HCT116 (cell line): Measurements from ENCODE around the gene RBM20. TPM values are rescaled to one million over a fixed set of nuclear protein-coding genes. Genes with fewer than 3 reads are reported as not detected.
"Not testable (repeated sequence)": the region's sequence is repeated elsewhere in the genome, so short reads cannot be mapped to it uniquely, and the experiment has no call there.

Source experiments
- ATAC-seq: fragments of 200-7000 bp; cut with Tn5 transposase; 2 replicates; pipeline ENCODE4 v1.9.1; 2020; ENCODE audit warnings: mild to moderate bottlenecking, moderate library complexity
- BruUV-seq: library from RNA; stranded (reverse); fragments of 400-500 nt; replicated peaks from 2 replicates; lab custom pipeline; 2021; lab: Mats Ljungman, UMichigan
- CTCF ChIA-PET: fragments of 300-600 bp; sonication (Branson Sonifier 250); formaldehyde crosslinking; loops from one replicate; lab custom pipeline; 2021; ENCODE audit warnings: antibody characterized with exemption; lab: Charles Lee
- POLR2A ChIA-PET: fragments of 300-600, 350-600 bp; sonication (Branson Sonifier 250); formaldehyde crosslinking; loops from one replicate; lab custom pipeline; 2021; ENCODE audit warnings: antibody characterized with exemption; lab: Charles Lee
- RAD21 ChIA-PET, 2 experiments: fragments of 300-600 bp; sonication (Branson Sonifier 250); formaldehyde crosslinking; loops; one replicate each; lab custom pipeline; 2023; ENCODE audit warnings: low total read pairs in 2 of 2; ENCODE audit not compliant: uncharacterized antibody in 2 of 2, unreplicated experiment in 2 of 2, low non-redundant PET in 1 of 2; lab: Charles Lee
- DNase-seq: peaks from one replicate; pipeline ENCODE4 v3.0.0-alpha.2; 2010; ENCODE audit warnings: low read depth, low spot score
- H2AFZ ChIP-seq: fragments of 200-600 bp; shearing (Covaris generic), sonication (generic); 2 replicates; pipeline ENCODE4 v1.6.1; 2017; ENCODE audit warnings: low read depth, mixed run types, mixed read lengths, antibody characterized with exemption, low read length; ENCODE audit not compliant: poor library complexity, severe bottlenecking
- H3K27ac ChIP-seq: 2 replicates; pipeline ENCODE4 v1.5.1; 2012; ENCODE audit warnings: low read depth, low read length
- H3K27me3 ChIP-seq: fragments of 200-600 bp; sonication (generic); 2 replicates; pipeline ENCODE4 v1.6.1; 2016; ENCODE audit warnings: mixed run types, low read length, mixed read lengths; ENCODE audit not compliant: insufficient read depth
- H3K36me3 ChIP-seq, 2 experiments: fragments of 200-500 bp in 1 of 2; fragments of 200-600 bp in 1 of 2; sonication (Bioruptor generic) in 1 of 2; sonication (generic) in 1 of 2; 2 replicates each; pipeline versions ENCODE4 v1.5.1 to v1.6.1; 2014 to 2016; ENCODE audit warnings: low read length in 2 of 2, inconsistent platforms in 1 of 2, mixed read lengths in 1 of 2, mixed run types in 1 of 2; ENCODE audit not compliant: insufficient read depth in 2 of 2, control insufficient read depth in 1 of 2
- H3K4me1 ChIP-seq, 2 experiments: fragments of 200-600 bp in 1 of 2; sonication (generic) in 1 of 2; 2 replicates each; pipeline versions ENCODE4 v1.5.1 to v1.6.1; 2012 to 2017; ENCODE audit warnings: low read length in 2 of 2, inconsistent platforms in 1 of 2, mild to moderate bottlenecking in 1 of 2, mixed read lengths in 1 of 2, mixed run types in 1 of 2, moderate library complexity in 1 of 2; ENCODE audit not compliant: insufficient read depth in 2 of 2, control insufficient read depth in 1 of 2
- H3K4me2 ChIP-seq: fragments of 200-600 bp; sonication (generic); 2 replicates; pipeline ENCODE4 v1.6.1; 2017; ENCODE audit warnings: mixed run types, low read length, mixed read lengths
- H3K4me3 ChIP-seq, 2 experiments: fragments of 200-600 bp in 1 of 2; sonication (generic) in 1 of 2; replicated peaks in 1 of 2; 2 replicates each; pipeline ENCODE4 v1.5.1; 2011 to 2016; ENCODE audit warnings: low read length in 2 of 2, control low read depth in 1 of 2, low read depth in 1 of 2, mild to moderate bottlenecking in 1 of 2, mixed read lengths in 1 of 2, mixed run types in 1 of 2
- H3K79me2 ChIP-seq: fragments of 200-600 bp; sonication (generic); 2 replicates; pipeline ENCODE4 v1.6.1; 2017; ENCODE audit warnings: mild to moderate bottlenecking, mixed run types, low read length, moderate library complexity, mixed read lengths; ENCODE audit not compliant: insufficient read depth
- H3K9ac ChIP-seq: fragments of 200-600 bp; sonication (generic); 2 replicates; pipeline ENCODE4 v1.6.1; 2016; ENCODE audit warnings: low read length, mixed read lengths
- H3K9me2 ChIP-seq: fragments of 200-600 bp; sonication (generic), shearing (Covaris generic); 2 replicates; pipeline ENCODE4 v1.6.1; 2017; ENCODE audit warnings: mixed run types, mild to moderate bottlenecking, moderate library complexity; ENCODE audit not compliant: insufficient read depth
- H3K9me3 ChIP-seq, 2 experiments: fragments of 200-500 bp in 1 of 2; fragments of 200-600 bp in 1 of 2; sonication (Bioruptor generic) in 1 of 2; sonication (generic) in 1 of 2; 2 replicates each; pipeline ENCODE4 v1.6.1; 2014 to 2017; ENCODE audit warnings: low read length in 2 of 2, mixed read lengths in 2 of 2, inconsistent platforms in 1 of 2, low read depth in 1 of 2, mild to moderate bottlenecking in 1 of 2, mixed run types in 1 of 2, moderate library complexity in 1 of 2; ENCODE audit not compliant: control insufficient read depth in 1 of 2, insufficient read depth in 1 of 2
- H4K20me1 ChIP-seq: fragments of 200-600 bp; sonication (generic), shearing (Covaris generic); 2 replicates; pipeline ENCODE4 v1.6.1; 2017; ENCODE audit warnings: mixed run types, mild to moderate bottlenecking, moderate library complexity; ENCODE audit not compliant: insufficient read depth
- CBX3 ChIP-seq: IDR thresholded peaks from 2 replicates; pipeline ENCODE4 v1.6.1; 2012; ENCODE audit warnings: low read depth
- CEBPB ChIP-seq: IDR thresholded peaks from 2 replicates; pipeline ENCODE4 v1.6.1; 2012; ENCODE audit warnings: low read depth
- CTCF ChIP-seq, 3 experiments: fragments of 200-600 bp in 1 of 3; sonication (generic) in 1 of 3; IDR thresholded peaks in 2 of 3; conservative IDR thresholded peaks in 1 of 3; 2 replicates each; pipeline ENCODE4 v1.5.1; 2012 to 2017; ENCODE audit warnings: low read depth in 2 of 3, low read length in 2 of 3, antibody characterized with exemption in 1 of 3, borderline replicate concordance in 1 of 3, control low read depth in 1 of 3, mild to moderate bottlenecking in 1 of 3, mixed read lengths in 1 of 3, mixed run types in 1 of 3, moderate library complexity in 1 of 3; ENCODE audit not compliant: insufficient read depth in 1 of 3
- EZH2phosphoT487 ChIP-seq: fragments of 200-600 bp; IDR thresholded peaks from 2 replicates; pipeline ENCODE4 v1.6.1; 2018; ENCODE audit warnings: antibody characterized with exemption, borderline replicate concordance
- FOSL1 ChIP-seq: IDR thresholded peaks from 2 replicates; pipeline ENCODE4 v1.6.1; 2012; ENCODE audit warnings: low read depth
- JUND ChIP-seq: IDR thresholded peaks from 2 replicates; pipeline ENCODE4 v1.6.1; 2012
- MAX ChIP-seq: IDR thresholded peaks from 2 replicates; pipeline ENCODE4 v1.6.1; 2012
- RAD21 ChIP-seq: IDR thresholded peaks from 2 replicates; pipeline ENCODE4 v1.6.1; 2012; ENCODE audit warnings: low read depth, mild to moderate bottlenecking
- SIN3A ChIP-seq: IDR thresholded peaks from 2 replicates; pipeline ENCODE4 v1.6.1; 2012; ENCODE audit warnings: low read depth
- SP1 ChIP-seq: IDR thresholded peaks from 2 replicates; pipeline ENCODE4 v1.6.1; 2012; ENCODE audit warnings: low read depth
- SRF ChIP-seq: IDR thresholded peaks from 2 replicates; pipeline ENCODE4 v1.6.1; 2012; ENCODE audit warnings: low read depth
- TCF7L2 ChIP-seq: IDR thresholded peaks from 2 replicates; pipeline ENCODE4 v1.7.0; 2011; ENCODE audit warnings: borderline replicate concordance, inconsistent platforms; ENCODE audit not compliant: insufficient read depth, insufficient read length; ENCODE audit errors: extremely low read depth
- YY1 ChIP-seq: IDR thresholded peaks from 2 replicates; pipeline ENCODE4 v1.6.1; 2011; ENCODE audit warnings: low read length, low read depth, moderate library complexity, mild to moderate bottlenecking; ENCODE audit not compliant: insufficient replicate concordance; ENCODE audit errors: extremely low read depth
- ZNF274 ChIP-seq: fragments of 200-500 bp; sonication (Bioruptor generic); IDR thresholded peaks from 2 replicates; pipeline ENCODE4 v1.6.1; 2014; ENCODE audit warnings: mild to moderate bottlenecking, low read depth, low read length, inconsistent platforms
- intact Hi-C: fragments of 100-400 bp; cut with micrococcal nuclease; formaldehyde crosslinking; loops from 2 replicates; pipeline ENCODE4 v1.10.0; 2022
- total RNA-seq: library from RNA; stranded (reverse); gene quantifications from one replicate; pipeline ENCODE4 v1.2.1, GENCODE V29; 2021; ENCODE audit not compliant: unreplicated experiment

Gene RBM20
- total RNA-seq, 1 experiment from 2014 or later = 2.0 TPM

GRCh38 chr10:110664483-110665420, 20.6 kb downstream of the RBM20 start:
- RAD21 ChIA-PET = no interaction called here
- H4K20me1 ChIP-seq = no peaks in the 10 kb centered on the region
- H3K27me3 ChIP-seq = no peaks in the 10 kb centered on the region
- POLR2A ChIA-PET = no interaction called here
- no peaks in the 10 kb centered on the region for H3K36me3 ChIP-seq
- H3K4me1 ChIP-seq = peaks cover 16 to 30% of the 10 kb centered on the region in 2 experiments
- H3K4me3 ChIP-seq = peak overlapping the region; percentile 9 to 40
- ATAC-seq (peak; percentile 87), DNase-seq (peak; percentile 76)
- no peaks in the 10 kb centered on the region for H3K9me2 ChIP-seq
- no peaks in the 10 kb centered on the region for H3K9me3 ChIP-seq
- intact Hi-C loops = no loop called here
- no TSS peak for BruUV-seq
- H3K27ac ChIP-seq = peak overlapping the region; percentile 11; the same call in 1 of the 2 replicates
- CTCF ChIA-PET = interaction anchor here (1.4 to 2.2 kb wide), 3 partner anchors 7 to 56 kb away, joined by 4 to 11 read pairs (median 8); no protein-coding TSS in a partner anchor
- peak overlapping the region; percentile 53 for H3K9ac ChIP-seq
- TF ChIP-seq SP1 (peak; percentile 67; the same call in 1 of the 2 replicates), CBX3 (peak; percentile 75; the same call in 1 of the 2 replicates), SRF (peak; percentile 52; the same call in 1 of the 2 replicates), JUND (peak; percentile 93), MAX (peak; percentile 81), SIN3A (peak; percentile 52; the same call in 1 of the 2 replicates), EZH2phosphoT487 (no peak), YY1 (peak; percentile 16), FOSL1 (peak; percentile 98), TCF7L2 (peak; percentile 74), CEBPB (peak; percentile 95), CTCF (IDR thresholded peaks at IDR 0.05 in 2 of 3, conservative IDR thresholded peaks at IDR 0.05 in 1 of 3; ENCODE audit: borderline replicate concordance in 1 of 3, insufficient read depth in 1 of 3, low read depth in 2 of 3, low read length in 2 of 3) (no peak), RAD21 (no peak), ZNF274 (no peak)
- TF ChIP-seq, all 23 proteins: peak for 10
- peak overlapping the region; percentile 81 for H2AFZ ChIP-seq
- no peaks in the 10 kb centered on the region for H3K79me2 ChIP-seq
- H3K4me2 ChIP-seq = peak overlapping the region; percentile 72

GRCh38 chr10:110666259-110666658, 22.1 kb downstream of the RBM20 start:
- RAD21 ChIA-PET, H3K79me2 ChIP-seq, H3K36me3 ChIP-seq, H3K4me2 ChIP-seq, ATAC-seq, DNase-seq, H3K9me3 ChIP-seq, H3K27me3 ChIP-seq, H2AFZ ChIP-seq, H3K9ac ChIP-seq, H3K4me3 ChIP-seq, H4K20me1 ChIP-seq, H3K27ac ChIP-seq, H3K9me2 ChIP-seq, intact Hi-C loops, POLR2A ChIA-PET, BruUV-seq: not testable (repeated sequence)
- peaks cover 16 to 30% of the 10 kb centered on the region in 2 experiments for H3K4me1 ChIP-seq
- CTCF ChIA-PET = interaction anchor here (1.4 to 2.0 kb wide), 2 partner anchors 14 to 57 kb away, joined by 4 to 8 read pairs; no protein-coding TSS in a partner anchor
